Spleen (tissue), 7 donors: ENCODE data around the gene FBN1.

Source experiments
- CTCF ChIP-seq, 11 experiments: fragments of 200-600 bp in 7 of 11; fragments of 450-650 bp in 4 of 11; sonication (generic) in 4 of 11; IDR thresholded peaks in 8 of 11; conservative IDR thresholded peaks in 3 of 11; 1 replicate in 7 of 11; 2 replicates in 4 of 11; pipeline versions ENCODE4 v1.4.0 to v1.8.0; 2016 to 2021; ENCODE audit warnings: antibody characterized with exemption in 11 of 11, inconsistent platforms in 4 of 11, mild to moderate bottlenecking in 1 of 11
- POLR2A ChIP-seq, 3 donors: fragments of 450-650 bp; IDR thresholded peaks; one replicate each; pipeline ENCODE4 v1.5.1; 2017; ENCODE audit warnings: antibody characterized with exemption in 3 of 3, mild to moderate bottlenecking in 1 of 3
- POLR2AphosphoS5 ChIP-seq, 3 donors: sonication (generic); formaldehyde crosslinking; IDR thresholded peaks; one replicate each; pipeline ENCODE4 v1.5.1; 2017; ENCODE audit warnings: antibody characterized with exemption in 3 of 3
- donor health status: DM: no; HTN: no; CAD: no; lungs with moderate emphysema.
- donor health status: DM: no; HTN: no; CAD: no.
- donor health status: DM: no; HTN: no; CAD: no.

DNA sequence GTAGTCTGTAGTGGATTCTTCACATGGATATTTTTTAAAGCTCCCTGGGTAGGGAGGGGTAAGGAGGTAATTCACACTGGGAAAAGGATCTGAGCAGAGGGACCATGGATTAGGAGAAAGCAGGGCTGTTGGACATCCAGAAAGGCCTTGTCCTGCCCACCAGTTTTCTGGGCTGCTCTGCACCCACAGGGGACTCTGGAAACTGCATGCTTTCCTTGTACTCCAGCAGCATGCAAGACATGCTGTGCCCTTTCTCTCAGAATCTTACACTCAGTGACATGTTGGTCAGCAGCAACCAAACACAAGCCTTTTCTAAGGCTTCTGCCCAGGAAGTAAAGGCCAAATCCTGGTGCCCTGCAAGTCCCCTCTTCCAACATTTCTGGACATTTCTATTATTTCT lies 2.5 kb upstream of the FBN1 start:
- TF ChIP-seq CTCF (IDR thresholded peaks at IDR 0.05 in 8 of 11, conservative IDR thresholded peaks at IDR 0.05 in 3 of 11) = peak in 1 of 11 experiments; percentile 7
- TF ChIP-seq POLR2AphosphoS5 (IDR thresholded peaks at IDR 0.05) = no peak
- no peak for TF ChIP-seq POLR2A (IDR thresholded peaks at IDR 0.05)
